Endodermal cell (in vitro differentiated cells): ENCODE data around the gene FAF2. TPM values are rescaled to one million over a fixed set of nuclear protein-coding genes. Genes with fewer than 3 reads are reported as not detected.

ENCODE experiments used
- DNase-seq: peaks from one replicate; pipeline ENCODE4 v3.0.0-alpha.2; 2017
- H3K27ac ChIP-seq: 2 replicates; pipeline ENCODE4 v1.5.1; 2013; ENCODE audit warnings: mild to moderate bottlenecking, low read depth, low read length, moderate library complexity
- H3K27me3 ChIP-seq: 2 replicates; pipeline ENCODE4 v1.6.1; 2013; ENCODE audit warnings: mild to moderate bottlenecking, low read length, moderate library complexity; ENCODE audit not compliant: insufficient read depth, control insufficient read depth, poor library complexity, severe bottlenecking
- H3K36me3 ChIP-seq: 2 replicates; pipeline ENCODE4 v1.7.0; 2013; ENCODE audit warnings: mild to moderate bottlenecking, low read length, moderate library complexity; ENCODE audit not compliant: control insufficient read depth, insufficient read depth
- H3K4me1 ChIP-seq: one replicate; pipeline ENCODE4 v1.7.0; 2013; ENCODE audit warnings: low read length; ENCODE audit not compliant: control insufficient read depth, insufficient read depth
- H3K4me3 ChIP-seq: 2 replicates; pipeline ENCODE4 v1.5.1; 2013; ENCODE audit warnings: mild to moderate bottlenecking, low read length, moderate library complexity
- H3K9ac ChIP-seq: 2 replicates; pipeline ENCODE4 v1.6.1; 2013; ENCODE audit warnings: mild to moderate bottlenecking, low read length, moderate library complexity; ENCODE audit not compliant: poor library complexity, severe bottlenecking; ENCODE audit errors: extremely low read depth
- H3K9me3 ChIP-seq: 2 replicates; pipeline ENCODE4 v1.6.1; 2013; ENCODE audit warnings: mild to moderate bottlenecking, low read length, moderate library complexity; ENCODE audit not compliant: control insufficient read depth
- H3K27ac Mint-ChIP-seq: 2 replicates; pipeline ENCODE4 v1.8.0; 2020; ENCODE audit warnings: mixed read lengths
- H3K27me3 Mint-ChIP-seq: 2 replicates; pipeline ENCODE4 v1.8.0; 2021; ENCODE audit warnings: mild to moderate bottlenecking, mixed read lengths; ENCODE audit not compliant: insufficient read depth
- H3K36me3 Mint-ChIP-seq: 2 replicates; pipeline ENCODE4 v1.8.0; 2020; ENCODE audit warnings: low read depth, mixed read lengths
- H3K4me1 Mint-ChIP-seq: 2 replicates; pipeline ENCODE4 v1.8.0; 2020; ENCODE audit warnings: mixed read lengths
- H3K4me3 Mint-ChIP-seq: 2 replicates; pipeline ENCODE4 v1.8.0; 2020; ENCODE audit warnings: mild to moderate bottlenecking, moderate library complexity, mixed read lengths
- H3K9me3 Mint-ChIP-seq: 2 replicates; pipeline ENCODE4 v1.8.0; 2020; ENCODE audit warnings: mild to moderate bottlenecking, mixed read lengths
- WGBS, 2 experiments: methylation state at CpG; one replicate each; pipeline versions ENCODE4 v1.1.5 to v1.1.7; 2013; ENCODE audit warnings: missing lambda C conversion rate in 2 of 2, mixed read lengths in 1 of 2; ENCODE audit not compliant: insufficient coverage in 1 of 2, insufficient read length in 1 of 2; 5-methylcytosine and 5-hydroxymethylcytosine counted together
- total RNA-seq, 2 donors: library from RNA; stranded (reverse); fragmentation: NEBNext Ultra II Directional in 1 of 2; extraction: Animal tissue kit (Norgen Biotek cat#: 25700) in 1 of 2; gene quantifications; 2 replicates in 1 of 2; 3 replicates in 1 of 2; pipeline ENCODE4 v1.2.1, GENCODE V29; 2021
- TF ChIP-seq, protein P1 (sequence below): fragments of 200-600 bp; sonication (generic); conservative IDR thresholded peaks from 2 replicates; pipeline ENCODE4 v1.5.0; 2021; ENCODE audit warnings: antibody characterized with exemption, mild to moderate bottlenecking

Gene FAF2
- total RNA-seq, 2 donors from 2014 or later: 42.9 to 53.0 TPM

DNA sequence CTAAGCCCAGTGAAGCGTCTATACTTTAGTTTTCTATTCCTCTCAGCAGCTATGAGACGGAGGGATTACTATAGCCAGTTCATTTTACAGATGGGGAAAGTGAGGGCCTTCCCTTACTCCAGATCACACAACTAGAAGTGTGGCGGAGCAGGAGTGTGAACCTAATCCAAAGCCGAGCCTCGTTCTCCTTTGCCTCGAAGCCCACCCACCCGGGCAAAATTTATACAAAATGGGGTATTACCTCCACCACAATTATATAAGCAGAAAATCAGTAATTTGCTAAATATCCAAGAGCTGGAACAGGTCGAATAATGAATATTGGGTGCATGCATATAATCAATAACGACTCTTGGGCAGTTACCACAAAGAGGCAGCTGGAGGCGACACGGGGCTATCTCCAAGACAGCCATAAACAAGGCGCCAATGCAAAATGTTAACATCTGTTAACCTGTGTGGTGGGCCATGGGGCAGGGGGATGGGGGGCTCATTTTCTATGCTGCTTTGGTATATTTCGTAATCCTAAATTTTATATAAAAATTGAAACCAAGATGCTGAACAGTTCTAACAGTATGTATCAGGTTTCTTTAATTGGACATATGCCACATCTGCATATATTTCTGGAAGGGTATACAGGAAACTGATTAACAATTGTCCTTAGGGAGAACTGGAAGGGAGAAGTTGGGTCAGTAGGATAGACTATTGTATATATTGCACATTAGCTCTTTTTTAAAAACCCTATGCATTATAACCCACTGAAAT, 90.2 kb downstream of the FAF2 start:
- H3K9me3 Mint-ChIP-seq: no peaks in the 10 kb centered on the region
- peaks cover 39% of the 10 kb centered on the region for H3K4me1 Mint-ChIP-seq
- Histone ChIP-seq H3K4me3 (peak overlapping the region; percentile 99), H3K9ac (peak overlapping the region; percentile 100), H3K27ac (peak overlapping the region; percentile 32), H3K27me3 (no peaks in the 10 kb centered on the region), H3K9me3 (no peaks in the 10 kb centered on the region), H3K36me3 (peaks cover 19% of the 10 kb centered on the region), H3K4me1 (peaks cover 17% of the 10 kb centered on the region)
- TF ChIP-seq, protein P1, sequence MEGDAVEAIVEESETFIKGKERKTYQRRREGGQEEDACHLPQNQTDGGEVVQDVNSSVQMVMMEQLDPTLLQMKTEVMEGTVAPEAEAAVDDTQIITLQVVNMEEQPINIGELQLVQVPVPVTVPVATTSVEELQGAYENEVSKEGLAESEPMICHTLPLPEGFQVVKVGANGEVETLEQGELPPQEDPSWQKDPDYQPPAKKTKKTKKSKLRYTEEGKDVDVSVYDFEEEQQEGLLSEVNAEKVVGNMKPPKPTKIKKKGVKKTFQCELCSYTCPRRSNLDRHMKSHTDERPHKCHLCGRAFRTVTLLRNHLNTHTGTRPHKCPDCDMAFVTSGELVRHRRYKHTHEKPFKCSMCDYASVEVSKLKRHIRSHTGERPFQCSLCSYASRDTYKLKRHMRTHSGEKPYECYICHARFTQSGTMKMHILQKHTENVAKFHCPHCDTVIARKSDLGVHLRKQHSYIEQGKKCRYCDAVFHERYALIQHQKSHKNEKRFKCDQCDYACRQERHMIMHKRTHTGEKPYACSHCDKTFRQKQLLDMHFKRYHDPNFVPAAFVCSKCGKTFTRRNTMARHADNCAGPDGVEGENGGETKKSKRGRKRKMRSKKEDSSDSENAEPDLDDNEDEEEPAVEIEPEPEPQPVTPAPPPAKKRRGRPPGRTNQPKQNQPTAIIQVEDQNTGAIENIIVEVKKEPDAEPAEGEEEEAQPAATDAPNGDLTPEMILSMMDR: peak; percentile 56
- 37 to 50% methylated on average over 2 to 13 of the region's 13 CpGs for WGBS, 2 experiments
- peak overlapping the region; percentile 96 for H3K4me3 Mint-ChIP-seq
- no peaks in the 10 kb centered on the region for H3K27me3 Mint-ChIP-seq
- H3K27ac Mint-ChIP-seq: peak overlapping the region; percentile 99
- peak; percentile 70 for DNase-seq
- peaks cover 13% of the 10 kb centered on the region for H3K36me3 Mint-ChIP-seq

DNA sequence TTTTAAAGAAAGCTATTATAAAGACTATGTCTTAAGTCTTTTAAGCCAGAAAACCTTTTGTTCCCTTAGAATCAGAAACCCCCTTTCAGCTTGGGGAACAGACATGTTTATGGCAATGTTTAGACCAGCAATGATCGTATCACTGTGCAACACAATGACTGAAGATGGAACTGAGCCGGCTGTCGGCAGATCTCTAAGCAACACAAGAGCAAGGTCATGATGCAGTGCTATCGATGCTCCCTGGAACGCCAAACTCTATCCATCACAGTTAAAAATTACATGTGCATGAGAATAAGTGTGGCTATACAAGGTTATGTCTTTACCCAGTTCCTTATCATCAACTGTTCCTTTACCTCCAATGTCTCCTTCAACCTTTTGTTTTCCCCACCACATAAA, 90.8 kb downstream of the FAF2 start:
- Histone ChIP-seq H3K4me1 (peaks cover 17% of the 10 kb centered on the region), H3K36me3 (peaks cover 14% of the 10 kb centered on the region), H3K4me3 (no peak overlapping the region), H3K27ac (no peak overlapping the region), H3K9me3 (no peaks in the 10 kb centered on the region), H3K9ac (no peak overlapping the region), H3K27me3 (no peaks in the 10 kb centered on the region)
- H3K27me3 Mint-ChIP-seq: no peaks in the 10 kb centered on the region
- TF ChIP-seq, protein P1: no peak
- H3K27ac Mint-ChIP-seq: no peak overlapping the region
- peaks cover 42% of the 10 kb centered on the region for H3K4me1 Mint-ChIP-seq
- peaks cover 11% of the 10 kb centered on the region for H3K36me3 Mint-ChIP-seq
- 91 to 92% methylated on average over 4 to 5 of the region's 5 CpGs for WGBS, 2 experiments
- H3K9me3 Mint-ChIP-seq: no peaks in the 10 kb centered on the region
- no peak overlapping the region for H3K4me3 Mint-ChIP-seq
- no peak for DNase-seq

DNA sequence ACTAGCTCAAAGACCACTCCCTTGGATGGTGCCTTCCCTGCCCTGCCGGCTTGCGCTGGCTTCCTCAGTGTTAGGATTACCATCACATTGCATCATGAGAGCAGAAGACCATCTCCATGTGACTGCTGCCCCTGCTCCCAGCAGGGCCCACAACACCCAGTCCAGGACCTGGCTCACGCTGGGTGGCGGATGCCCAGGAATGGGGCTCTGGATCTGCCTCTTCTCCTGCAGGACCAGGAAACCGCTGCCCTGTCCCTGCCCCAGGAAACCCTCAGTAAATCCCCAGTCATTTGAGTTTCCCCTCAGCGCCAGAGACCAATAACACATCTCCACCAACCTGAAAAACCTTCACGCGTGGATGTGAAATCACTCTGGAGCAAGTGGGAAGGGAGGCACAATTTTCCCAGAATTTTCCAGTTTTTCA, 92.3 kb downstream of the FAF2 start:
- peaks cover 35% of the 10 kb centered on the region for H3K4me1 Mint-ChIP-seq

More for the DNA sequence above, 92.3 kb downstream of the FAF2 start:
- TF ChIP-seq, protein P1: no peak
- Mint-ChIP-seq H3K9me3 (no peaks in the 10 kb centered on the region), H3K36me3 (no peaks in the 10 kb centered on the region), H3K27me3 (no peaks in the 10 kb centered on the region), H3K27ac (peak overlapping the region; percentile 93), H3K4me3 (no peak overlapping the region)
- Histone ChIP-seq H3K9ac (no peak overlapping the region), H3K27ac (no peak overlapping the region), H3K9me3 (no peaks in the 10 kb centered on the region), H3K36me3 (peaks cover under 1% of the 10 kb centered on the region), H3K4me3 (no peak overlapping the region), H3K27me3 (no peaks in the 10 kb centered on the region), H3K4me1 (peaks cover 12% of the 10 kb centered on the region)
- peak; percentile 47 for DNase-seq
- 91 to 94% methylated on average over 5 to 8 of the region's 8 CpGs for WGBS, 2 experiments
